Skeletal muscle satellite cell (primary cell): ENCODE measurements around the gene SMTNL2.
"Not testable (repeated sequence)": the region's sequence is repeated elsewhere in the genome, so short reads cannot be mapped to it uniquely, and the experiment has no call there.

Experiments
- H3K27me3 ChIP-seq: 2 replicates; pipeline ENCODE4 v1.7.0; 2013; ENCODE audit warnings: low read length; ENCODE audit not compliant: control insufficient read depth, insufficient read depth
- H3K36me3 ChIP-seq: 2 replicates; pipeline ENCODE4 v1.7.0; 2013; ENCODE audit warnings: mild to moderate bottlenecking, control low read depth, low read length; ENCODE audit not compliant: insufficient read depth
- H3K4me1 ChIP-seq: 2 replicates; pipeline ENCODE4 v1.7.0; 2013; ENCODE audit warnings: low read length; ENCODE audit not compliant: control insufficient read depth, insufficient read depth
- H3K4me2 ChIP-seq: 2 replicates; pipeline ENCODE4 v1.7.0; 2013; ENCODE audit warnings: mild to moderate bottlenecking, low read length
- H3K4me3 ChIP-seq: 2 replicates; pipeline ENCODE4 v1.7.0; 2013; ENCODE audit warnings: low read length
- H3K9ac ChIP-seq: 2 replicates; pipeline ENCODE4 v1.7.0; 2013; ENCODE audit warnings: mild to moderate bottlenecking, low read depth, low read length, moderate library complexity
- H3K9me3 ChIP-seq: replicated peaks from 2 replicates; pipeline ENCODE4 v1.7.0; 2013; ENCODE audit warnings: mild to moderate bottlenecking, control low read depth, low read length

SMTNL2 gene

GRCh38 chr17:4617590-4618351 is 33.4 kb downstream of the SMTNL2 start:
- Histone ChIP-seq H3K36me3 (no peaks in the 10 kb centered on the region), H3K27me3 (peaks cover 42% of the 10 kb centered on the region), H3K4me1 (no peaks in the 10 kb centered on the region), H3K9ac (no peak overlapping the region), H3K9me3 (no peaks in the 10 kb centered on the region), H3K4me2 (no peak overlapping the region), H3K4me3 (no peak overlapping the region)

- Histone ChIP-seq H3K36me3 (no peaks in the 10 kb centered on the region), H3K4me1 (no peaks in the 10 kb centered on the region), H3K9me3 (no peaks in the 10 kb centered on the region), H3K4me3 (no peak overlapping the region), H3K27me3 (peaks cover 55% of the 10 kb centered on the region), H3K9ac (no peak overlapping the region), H3K4me2 (no peak overlapping the region)
Observed at GRCh38 chr17:4620531-4621101, 36.3 kb downstream of the SMTNL2 start.

- peaks cover 55% of the 10 kb centered on the region for H3K27me3 ChIP-seq
- H3K4me1 ChIP-seq = no peaks in the 10 kb centered on the region
- no peak overlapping the region for H3K4me3 ChIP-seq
- H3K9ac ChIP-seq = no peak overlapping the region
- H3K4me2 ChIP-seq = no peak overlapping the region
- no peaks in the 10 kb centered on the region for H3K9me3 ChIP-seq
- H3K36me3 ChIP-seq = no peaks in the 10 kb centered on the region
Observed at GRCh38 chr17:4622375-4622774, 38.0 kb downstream of the SMTNL2 start.

GRCh38 chr17:4623249-4623648 is 38.9 kb downstream of the SMTNL2 start:
- H3K4me1 ChIP-seq = no peaks in the 10 kb centered on the region
- no peaks in the 10 kb centered on the region for H3K36me3 ChIP-seq
- no peaks in the 10 kb centered on the region for H3K9me3 ChIP-seq
- no peak overlapping the region for H3K9ac ChIP-seq
- H3K27me3 ChIP-seq = peaks cover 48% of the 10 kb centered on the region
- H3K4me3 ChIP-seq = no peak overlapping the region
- H3K4me2 ChIP-seq = no peak overlapping the region

GRCh38 chr17:4624451-4624911 is 40.2 kb downstream of the SMTNL2 start:
- not testable (repeated sequence) for H3K4me3 ChIP-seq, H3K9ac ChIP-seq, H3K4me2 ChIP-seq, H3K9me3 ChIP-seq, H3K4me1 ChIP-seq, H3K36me3 ChIP-seq
- H3K27me3 ChIP-seq = peaks cover 47% of the 10 kb centered on the region

- no peaks in the 10 kb centered on the region for H3K4me1 ChIP-seq
- peaks cover 47% of the 10 kb centered on the region for H3K27me3 ChIP-seq
- no peak overlapping the region for H3K4me2 ChIP-seq
- H3K36me3 ChIP-seq = no peaks in the 10 kb centered on the region
- H3K4me3 ChIP-seq = no peak overlapping the region
- H3K9ac ChIP-seq = no peak overlapping the region
- no peaks in the 10 kb centered on the region for H3K9me3 ChIP-seq
Observed at GRCh38 chr17:4625181-4625617, 40.9 kb downstream of the SMTNL2 start.

GRCh38 chr17:4626734-4627256 is 42.5 kb downstream of the SMTNL2 start:
- Histone ChIP-seq H3K4me1 (no peaks in the 10 kb centered on the region), H3K4me2 (no peak overlapping the region), H3K27me3 (peaks cover 46% of the 10 kb centered on the region), H3K9ac (no peak overlapping the region), H3K9me3 (no peaks in the 10 kb centered on the region), H3K4me3 (no peak overlapping the region), H3K36me3 (no peaks in the 10 kb centered on the region)

- Histone ChIP-seq H3K4me1 (no peaks in the 10 kb centered on the region), H3K9ac (no peak overlapping the region), H3K4me3 (no peak overlapping the region), H3K27me3 (peaks cover 55% of the 10 kb centered on the region), H3K4me2 (no peak overlapping the region), H3K9me3 (no peaks in the 10 kb centered on the region), H3K36me3 (no peaks in the 10 kb centered on the region)
Observed at GRCh38 chr17:4631431-4631830, 47.1 kb downstream of the SMTNL2 start.

GRCh38 chr17:4631836-4632580 is 47.7 kb downstream of the SMTNL2 start:
- Histone ChIP-seq H3K36me3 (no peaks in the 10 kb centered on the region), H3K4me2 (no peak overlapping the region), H3K4me3 (no peak overlapping the region), H3K27me3 (peaks cover 55% of the 10 kb centered on the region), H3K4me1 (no peaks in the 10 kb centered on the region), H3K9me3 (no peaks in the 10 kb centered on the region), H3K9ac (no peak overlapping the region)

GRCh38 chr17:4632581-4632920 is 48.2 kb downstream of the SMTNL2 start:
- Histone ChIP-seq H3K4me3 (no peak overlapping the region), H3K4me2 (no peak overlapping the region), H3K36me3 (no peaks in the 10 kb centered on the region), H3K27me3 (peaks cover 55% of the 10 kb centered on the region), H3K4me1 (no peaks in the 10 kb centered on the region), H3K9ac (no peak overlapping the region), H3K9me3 (no peaks in the 10 kb centered on the region)

GRCh38 chr17:4633643-4634042 is 49.3 kb downstream of the SMTNL2 start:
- H3K4me1 ChIP-seq = no peaks in the 10 kb centered on the region
- no peaks in the 10 kb centered on the region for H3K36me3 ChIP-seq
- no peaks in the 10 kb centered on the region for H3K9me3 ChIP-seq
- no peak overlapping the region for H3K4me2 ChIP-seq
- H3K27me3 ChIP-seq = peaks cover 57% of the 10 kb centered on the region
- no peak overlapping the region for H3K4me3 ChIP-seq
- no peak overlapping the region for H3K9ac ChIP-seq
